ES-I3 (cell line): Measurements from ENCODE around the gene RSPH1.

Source experiments
- H3K36me3 ChIP-seq: 2 replicates; pipeline ENCODE4 v1.6.1; 2013; ENCODE audit warnings: mild to moderate bottlenecking, low read length, control low read depth, moderate library complexity; ENCODE audit not compliant: insufficient read depth
- H3K4me1 ChIP-seq: 2 replicates; pipeline ENCODE4 v1.6.1; 2013; ENCODE audit warnings: mild to moderate bottlenecking, control low read depth, low read length; ENCODE audit not compliant: insufficient read depth
- H3K9ac ChIP-seq: 2 replicates; pipeline ENCODE4 v1.6.1; 2013; ENCODE audit warnings: low read depth, mild to moderate bottlenecking, low read length, moderate library complexity
- H3K9me3 ChIP-seq: 2 replicates; pipeline ENCODE4 v1.6.1; 2013; ENCODE audit warnings: mild to moderate bottlenecking, low read length, moderate library complexity; ENCODE audit not compliant: control insufficient read depth, insufficient read depth

The RSPH1 gene

GRCh38 chr21:42513151-42513984, 17.3 kb upstream of the RSPH1 start, which contains the start of gene SLC37A1:
SLC37A1 (plus strand) TSS chr21:42513852; CDS start chr21:42518455, 4,603 bp downstream.
- Histone ChIP-seq H3K36me3 (no peaks in the 10 kb centered on the region), H3K9me3 (no peaks in the 10 kb centered on the region), H3K9ac (peak within 1 kb of the TSS; percentile 72), H3K4me1 (peaks cover 20% of the 10 kb centered on the region)

- H3K4me1 ChIP-seq = peaks cover 20% of the 10 kb centered on the region
- H3K36me3 ChIP-seq = no peaks in the 10 kb centered on the region
- H3K9me3 ChIP-seq = no peaks in the 10 kb centered on the region
- H3K9ac ChIP-seq = no peak overlapping the region
Observed at GRCh38 chr21:42512346-42513034, 16.5 kb upstream of the RSPH1 start.

GRCh38 chr21:42509244-42509643, 13.2 kb upstream of the RSPH1 start:
- no peaks in the 10 kb centered on the region for H3K36me3 ChIP-seq
- no peak overlapping the region; the same call in 1 of the 2 replicates for H3K9ac ChIP-seq
- no peaks in the 10 kb centered on the region for H3K4me1 ChIP-seq
- no peaks in the 10 kb centered on the region for H3K9me3 ChIP-seq

GRCh38 chr21:42508371-42508770, 12.3 kb upstream of the RSPH1 start:
- H3K9me3 ChIP-seq = no peaks in the 10 kb centered on the region
- H3K36me3 ChIP-seq = no peaks in the 10 kb centered on the region

GRCh38 chr21:42507418-42507817, 11.4 kb upstream of the RSPH1 start:
- Histone ChIP-seq H3K9ac (no peak overlapping the region), H3K4me1 (no peaks in the 10 kb centered on the region), H3K9me3 (no peaks in the 10 kb centered on the region), H3K36me3 (no peaks in the 10 kb centered on the region)

More at GRCh38 chr21:42508371-42508770, 12.3 kb upstream of the RSPH1 start:
- no peaks in the 10 kb centered on the region for H3K4me1 ChIP-seq
- H3K9ac ChIP-seq = no peak overlapping the region

GRCh38 chr21:42505090-42505726, 9.2 kb upstream of the RSPH1 start:
- no peaks in the 10 kb centered on the region for H3K9me3 ChIP-seq
- H3K9ac ChIP-seq = no peak overlapping the region
- H3K4me1 ChIP-seq = no peaks in the 10 kb centered on the region
- no peaks in the 10 kb centered on the region for H3K36me3 ChIP-seq

GRCh38 chr21:42503711-42504110, 7.7 kb upstream of the RSPH1 start:
- Histone ChIP-seq H3K9me3 (no peaks in the 10 kb centered on the region), H3K9ac (no peak overlapping the region), H3K36me3 (no peaks in the 10 kb centered on the region), H3K4me1 (no peaks in the 10 kb centered on the region)

GRCh38 chr21:42500736-42501135, 4.7 kb upstream of the RSPH1 start:
- Histone ChIP-seq H3K36me3 (no peaks in the 10 kb centered on the region), H3K9ac (no peak overlapping the region), H3K4me1 (no peaks in the 10 kb centered on the region), H3K9me3 (no peaks in the 10 kb centered on the region)

- no peaks in the 10 kb centered on the region for H3K9me3 ChIP-seq
- no peaks in the 10 kb centered on the region for H3K4me1 ChIP-seq
- H3K9ac ChIP-seq = no peak overlapping the region
- no peaks in the 10 kb centered on the region for H3K36me3 ChIP-seq
Observed at GRCh38 chr21:42500225-42500624, 4.2 kb upstream of the RSPH1 start.

- Histone ChIP-seq H3K4me1 (no peaks in the 10 kb centered on the region), H3K36me3 (no peaks in the 10 kb centered on the region), H3K9me3 (no peaks in the 10 kb centered on the region), H3K9ac (peak overlapping the region; percentile 1; the same call in 1 of the 2 replicates)
Observed at GRCh38 chr21:42499444-42500112, 3.6 kb upstream of the RSPH1 start.

- Histone ChIP-seq H3K9ac (no peak overlapping the region), H3K9me3 (no peaks in the 10 kb centered on the region), H3K4me1 (0 out of 2 replicates have a peak, but pooled peaks cover 2% of the 10 kb centered on the region), H3K36me3 (no peaks in the 10 kb centered on the region)
Observed at GRCh38 chr21:42498012-42498411, 2.0 kb upstream of the RSPH1 start.

- H3K9ac ChIP-seq = peak overlapping the region; percentile 80
- H3K36me3 ChIP-seq = no peaks in the 10 kb centered on the region
- H3K9me3 ChIP-seq = no peaks in the 10 kb centered on the region
- 0 out of 2 replicates have a peak, but pooled peaks cover 2% of the 10 kb centered on the region for H3K4me1 ChIP-seq
Observed at GRCh38 chr21:42496839-42497202, 797 bp upstream of the RSPH1 start.

- Histone ChIP-seq H3K4me1 (peaks cover 3% of the 10 kb centered on the region; the same call in 1 of the 2 replicates), H3K9ac (peak overlapping the region; percentile 70; the same call in 1 of the 2 replicates), H3K36me3 (no peaks in the 10 kb centered on the region), H3K9me3 (no peaks in the 10 kb centered on the region)
Observed at GRCh38 chr21:42495765-42496119, 282 bp downstream of the RSPH1 start.

- Histone ChIP-seq H3K4me1 (peaks cover 5% of the 10 kb centered on the region; the same call in 1 of the 2 replicates), H3K9me3 (no peaks in the 10 kb centered on the region), H3K36me3 (no peaks in the 10 kb centered on the region), H3K9ac (no peak overlapping the region)
Observed at GRCh38 chr21:42495027-42495426, 997 bp downstream of the RSPH1 start.
